HG03159 (cell line): ENCODE data around the gene KRT83.
"Not testable (repeated sequence)": the region's sequence is repeated elsewhere in the genome, so short reads cannot be mapped to it uniquely, and the experiment has no call there.

Experiments used
- ATAC-seq: cut with Tn5 transposase; IDR thresholded peaks from one replicate; pipeline ENCODE4 v1.9.1; 2021; ENCODE audit warnings: mild to moderate bottlenecking, moderate library complexity; ENCODE audit not compliant: unreplicated experiment

KRT83 gene

DNA sequence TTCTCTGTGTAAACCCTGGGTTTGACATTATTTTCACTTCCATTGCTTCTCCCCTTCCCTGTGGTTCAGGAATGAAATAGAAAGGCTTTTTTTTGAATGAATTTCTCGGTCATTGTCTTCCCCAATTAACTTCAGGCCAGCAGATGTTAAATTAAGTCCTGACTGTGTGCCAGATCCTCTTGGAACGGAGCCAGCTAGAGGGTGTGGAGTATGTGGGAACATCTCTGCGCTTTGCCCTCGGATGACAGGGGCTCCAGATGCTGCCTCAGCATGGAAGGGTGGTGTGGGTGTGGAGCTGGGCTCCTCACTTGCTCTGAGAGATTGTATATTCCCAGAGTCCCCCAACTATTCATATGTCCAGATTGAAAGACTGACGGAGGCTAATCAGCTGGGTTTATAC is 33.0 kb upstream of the KRT83 start:
- ATAC-seq = no peak

DNA sequence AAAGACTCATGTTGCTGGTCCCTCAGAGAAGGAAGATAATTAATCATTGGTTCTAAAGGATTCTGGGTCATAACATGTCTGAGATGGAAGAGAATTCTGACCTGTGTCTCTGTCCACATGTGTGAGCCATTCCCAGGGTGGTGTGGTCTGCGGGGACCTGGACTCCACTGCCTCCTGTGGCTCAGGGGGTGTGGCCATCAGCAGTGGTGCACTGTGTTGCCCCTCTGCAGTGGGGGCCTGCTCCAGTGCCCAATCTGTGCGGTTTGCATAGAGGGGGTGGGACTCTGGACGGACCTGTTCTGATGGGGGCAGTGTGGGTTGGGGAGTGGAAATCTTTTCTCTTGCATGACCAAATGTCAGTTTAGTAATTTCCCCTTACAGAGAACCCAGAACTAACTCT is 32.6 kb upstream of the KRT83 start:
- no peak for ATAC-seq

DNA sequence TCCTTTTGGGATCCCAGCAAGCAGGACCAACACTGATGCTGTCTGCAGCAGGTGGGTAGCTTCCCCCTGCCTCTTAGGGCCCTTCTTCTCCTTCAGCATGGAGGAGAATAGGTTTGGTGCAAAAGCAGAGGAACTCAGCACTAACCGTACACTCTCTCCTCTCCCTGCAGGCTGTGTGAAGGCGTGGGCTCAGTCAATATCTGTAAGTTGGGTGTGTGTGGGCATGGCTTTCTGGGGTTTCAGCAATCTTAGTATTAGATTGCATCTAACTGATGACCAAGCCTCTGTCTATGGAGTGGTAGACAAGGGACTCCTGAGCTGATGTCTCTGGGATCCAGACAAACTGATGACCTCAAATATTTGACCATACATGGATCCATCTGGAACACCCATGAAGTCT is 31.8 kb upstream of the KRT83 start:
- no peak for ATAC-seq

DNA sequence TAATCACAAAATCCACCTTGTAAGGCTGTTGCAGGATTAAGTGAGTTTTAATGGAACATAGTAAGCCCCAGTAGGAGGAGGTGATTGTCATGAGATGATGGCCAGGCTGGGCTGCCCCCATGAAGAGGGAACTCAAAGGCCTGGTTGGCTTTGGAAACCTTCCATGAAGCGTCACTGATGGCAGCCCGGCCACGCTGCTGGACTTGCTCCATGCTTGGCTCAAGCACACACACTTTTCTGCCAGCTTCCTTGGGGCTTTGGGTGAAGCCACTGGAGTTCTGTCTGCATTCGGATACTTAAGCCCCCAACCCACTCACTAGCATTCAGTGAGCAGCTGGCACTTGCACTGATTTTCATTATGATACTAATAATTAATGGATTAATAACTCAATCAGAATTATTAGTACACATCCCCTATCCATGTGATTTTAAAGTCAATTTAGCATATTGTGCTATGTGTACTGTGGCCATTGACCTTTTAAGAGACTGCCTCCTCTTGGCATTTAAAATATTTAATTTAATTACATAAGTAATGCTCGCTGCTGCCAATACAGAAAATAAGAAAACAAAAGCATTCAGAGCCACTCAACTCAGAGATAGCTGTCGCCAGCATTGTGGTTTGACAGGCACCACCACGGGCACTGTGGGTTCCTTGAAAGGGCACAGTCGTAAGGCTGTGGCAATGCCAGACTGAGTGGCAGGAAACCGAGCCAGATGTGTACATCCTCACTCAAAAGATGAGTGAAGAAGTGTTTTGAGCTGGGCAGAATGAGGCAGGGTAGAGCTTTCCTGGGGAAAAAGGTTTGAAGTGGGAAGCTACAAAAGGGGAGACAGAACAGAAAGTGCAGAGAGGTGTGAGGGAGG is 30.2 kb upstream of the KRT83 start:
- no peak for ATAC-seq

DNA sequence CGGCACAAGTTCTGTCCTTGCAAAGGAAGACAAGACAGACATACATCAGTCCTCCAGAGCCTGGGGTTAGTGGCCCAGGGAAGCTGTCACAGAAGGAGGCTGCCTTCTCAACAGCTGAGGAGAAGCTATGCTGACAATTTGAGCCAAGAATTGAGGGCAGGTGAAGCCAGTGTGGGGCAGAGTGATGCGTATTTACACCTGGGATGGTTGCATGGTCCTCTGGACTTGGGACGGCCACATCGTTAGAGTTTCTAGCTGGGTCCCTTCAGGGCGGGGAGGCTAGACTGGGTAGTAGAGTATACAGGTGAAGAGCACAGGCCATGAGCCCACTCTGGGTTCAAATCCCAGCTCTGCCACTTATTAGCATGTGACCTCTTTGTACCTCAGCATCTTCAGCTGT is 29.6 kb upstream of the KRT83 start:
- no peak for ATAC-seq

DNA sequence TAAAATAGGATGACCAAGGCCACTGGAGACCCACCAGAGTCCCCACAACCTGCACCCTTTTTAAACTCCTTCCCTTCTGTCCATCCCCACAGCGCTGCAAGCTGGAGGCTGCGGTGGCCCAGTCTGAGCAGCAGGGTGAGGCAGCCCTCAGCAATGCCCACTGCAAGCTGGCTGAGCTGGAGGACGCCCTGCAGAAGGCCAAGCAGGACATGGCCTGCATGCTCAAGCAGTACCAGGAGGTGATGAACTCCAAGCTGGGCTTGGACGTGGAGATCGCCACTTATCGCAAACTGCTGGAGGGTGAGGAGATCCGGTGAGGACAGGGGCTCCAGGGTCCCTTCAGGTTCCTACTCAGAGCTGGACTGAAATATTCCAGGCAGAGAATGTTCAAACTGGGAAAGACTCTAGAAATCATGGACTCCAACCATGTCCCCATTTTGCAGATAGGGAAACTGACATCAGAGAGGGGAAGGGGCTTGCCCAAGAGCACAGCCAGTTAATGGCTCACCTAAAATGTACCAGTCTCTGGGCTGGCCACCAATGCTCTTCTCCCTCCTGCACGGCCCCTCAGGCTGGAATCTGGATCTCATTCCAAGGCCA is 28.9 kb upstream of the KRT83 start:
- no peak for ATAC-seq

DNA sequence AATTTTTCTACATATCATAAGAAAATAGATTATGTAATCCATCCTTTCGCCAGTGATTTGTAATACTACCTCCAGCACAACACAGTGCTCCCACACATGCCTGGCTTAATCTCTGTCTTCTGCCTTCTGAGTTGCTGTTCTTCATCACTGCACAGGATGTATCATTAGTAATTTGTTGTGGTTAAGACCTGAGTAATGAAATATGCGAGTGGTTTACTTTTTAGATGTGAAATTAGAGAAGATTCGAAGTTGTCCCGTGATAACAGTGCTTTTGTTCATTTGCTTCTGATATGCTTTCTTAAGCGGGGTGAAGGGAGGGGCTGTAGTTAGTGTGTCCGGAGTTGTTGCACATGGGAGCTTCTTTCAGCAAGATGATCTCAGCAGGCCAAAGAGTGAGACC is 28.0 kb upstream of the KRT83 start:
- no peak for ATAC-seq

GRCh38 chr12:52347551-52348510 is 26.6 kb upstream of the KRT83 start:
- no peak for ATAC-seq

GRCh38 chr12:52347016-52347415 is 25.8 kb upstream of the KRT83 start:
- ATAC-seq = no peak

DNA sequence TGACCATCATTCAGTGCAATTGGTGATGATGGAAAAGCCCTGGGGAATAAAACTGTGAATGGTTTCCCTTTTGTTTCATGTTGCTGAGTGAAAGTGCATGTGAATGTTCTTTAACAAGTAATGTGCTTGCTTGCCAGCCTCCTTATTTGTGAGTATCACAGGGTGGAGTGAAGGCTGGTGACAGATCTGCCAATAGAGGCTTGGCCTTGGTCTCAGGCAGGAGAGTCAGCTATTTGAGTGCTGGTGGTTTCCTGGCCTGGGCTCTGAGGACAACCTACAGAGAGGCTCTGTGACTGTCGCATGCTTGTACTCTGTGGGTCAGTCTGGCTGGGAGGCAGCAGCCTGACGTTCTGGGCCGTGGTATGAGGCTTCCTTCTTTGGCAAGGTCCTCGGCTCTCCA is 25.4 kb upstream of the KRT83 start:
- no peak for ATAC-seq

DNA sequence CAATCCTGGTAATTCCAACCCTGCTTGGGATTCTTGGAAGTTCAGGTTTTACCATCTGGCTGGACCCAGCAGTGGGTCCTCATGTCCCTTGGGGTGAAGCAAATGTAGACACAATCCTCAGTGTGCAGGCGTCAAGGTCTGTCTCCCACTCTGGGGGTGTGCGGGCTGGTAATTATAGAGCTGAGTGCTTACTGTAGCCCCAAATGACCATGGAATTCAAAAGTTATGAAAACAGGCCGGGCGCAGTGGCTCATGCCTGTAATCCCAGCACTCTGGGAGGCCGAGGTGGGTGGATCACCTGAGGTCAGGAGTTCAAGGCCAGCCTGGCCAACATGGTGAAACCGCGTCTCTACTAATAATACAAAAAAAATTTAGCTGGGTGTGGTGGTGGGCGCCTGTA is 23.8 kb upstream of the KRT83 start:
- ATAC-seq = not testable (repeated sequence)

- no peak for ATAC-seq
Observed at GRCh38 chr12:52344111-52344510, 22.9 kb upstream of the KRT83 start.

DNA sequence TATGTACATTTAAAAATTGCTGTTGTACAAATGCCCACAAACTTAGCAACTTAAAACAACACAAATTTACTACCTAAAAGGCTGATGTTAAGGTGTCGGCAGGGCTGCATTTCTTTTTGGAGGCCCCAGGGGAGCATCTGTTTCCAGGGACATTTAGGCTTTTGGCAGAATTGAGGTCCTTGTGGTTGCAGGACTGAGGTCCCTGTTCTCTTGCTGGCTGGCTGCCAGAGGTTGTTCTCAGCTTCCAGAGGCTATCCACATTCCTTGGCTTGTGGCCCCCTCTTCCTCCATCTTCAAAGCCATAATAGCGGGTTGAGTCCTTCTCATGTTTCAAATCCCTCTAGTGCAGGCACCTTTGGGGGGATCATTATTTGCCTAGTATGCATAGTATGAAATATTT is 22.4 kb upstream of the KRT83 start:
- no peak for ATAC-seq

GRCh38 chr12:52342781-52343490 is 21.7 kb upstream of the KRT83 start:
- ATAC-seq = no peak

DNA sequence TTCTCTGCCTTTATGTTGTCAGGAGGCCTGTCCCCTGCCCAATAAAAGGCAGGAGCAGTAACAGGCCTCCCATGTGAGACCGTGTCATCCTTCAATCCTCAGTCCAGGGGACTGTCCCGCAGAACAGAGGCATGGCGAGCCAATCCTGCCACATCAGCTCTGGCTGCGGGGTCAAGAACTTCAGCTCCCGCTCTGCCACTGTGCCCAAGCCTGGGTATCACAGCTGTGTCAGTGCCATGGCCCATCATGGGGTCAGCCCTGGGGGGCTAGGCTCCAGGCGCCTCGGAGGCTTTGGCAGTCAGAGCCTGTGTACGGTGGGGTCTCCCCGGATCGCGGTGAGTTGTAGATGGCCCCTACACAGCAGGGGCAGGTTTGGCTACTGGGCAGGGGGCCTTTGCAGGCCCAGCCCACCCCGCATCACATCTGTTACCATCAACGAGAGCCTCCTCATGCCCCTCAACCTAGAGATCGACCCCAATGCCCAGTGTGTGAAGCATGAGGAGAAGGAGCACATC is 19.9 kb upstream of the KRT83 start:
- ATAC-seq = no peak

GRCh38 chr12:52338241-52338960 is 17.2 kb upstream of the KRT83 start:
- ATAC-seq = no peak

DNA sequence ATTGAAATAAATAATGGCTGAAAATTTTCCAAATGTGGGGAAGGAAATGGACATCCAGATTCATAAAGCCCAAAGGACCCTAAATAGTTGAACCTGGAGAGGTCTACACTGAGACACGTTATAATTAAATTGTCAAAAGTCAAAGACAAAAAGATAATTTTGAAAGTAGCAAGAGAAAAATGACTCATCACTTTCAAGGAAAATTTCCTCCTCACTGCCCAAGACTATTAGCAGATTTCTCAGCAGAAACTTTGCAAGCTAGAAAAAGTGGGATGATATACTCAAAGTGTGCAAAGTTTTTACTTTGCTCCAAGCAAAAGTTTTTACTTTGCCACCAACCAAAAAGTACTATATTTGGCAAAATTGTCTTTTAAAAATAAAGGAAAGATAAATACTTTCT is 15.9 kb upstream of the KRT83 start:
- ATAC-seq = no peak

GRCh38 chr12:52336641-52337040 is 15.4 kb upstream of the KRT83 start:
- ATAC-seq = no peak

- no peak for ATAC-seq
Observed at GRCh38 chr12:52335598-52336262, 14.5 kb upstream of the KRT83 start.
